Mesenchymal stem cell (in vitro differentiated cells and primary cell): ENCODE data around the gene CNTNAP2.

Experiments
- DNase-seq: peaks from one replicate; pipeline ENCODE4 v3.0.0-alpha.2; 2013
- H2AFZ ChIP-seq: one replicate; pipeline ENCODE4 v1.6.1; 2013; ENCODE audit warnings: low read depth, mild to moderate bottlenecking, control low read depth, inconsistent platforms, low read length, moderate library complexity
- H2AK5ac ChIP-seq: 2 replicates; pipeline ENCODE4 v1.6.1; 2013; ENCODE audit warnings: low read length, moderate library complexity, mild to moderate bottlenecking, inconsistent platforms; ENCODE audit not compliant: severe bottlenecking
- H2BK120ac ChIP-seq: one replicate; pipeline ENCODE4 v1.6.1; 2013; ENCODE audit warnings: low read depth, mild to moderate bottlenecking, inconsistent platforms, low read length, moderate library complexity
- H2BK12ac ChIP-seq, 2 experiments: one replicate each; pipeline ENCODE4 v1.6.1; 2013; ENCODE audit warnings: inconsistent platforms in 2 of 2, low read length in 2 of 2, mild to moderate bottlenecking in 2 of 2, moderate library complexity in 2 of 2, control low read depth in 1 of 2
- H2BK15ac ChIP-seq: one replicate; pipeline ENCODE4 v1.6.1; 2013; ENCODE audit warnings: mild to moderate bottlenecking, low read depth, inconsistent platforms; ENCODE audit not compliant: poor library complexity, severe bottlenecking
- H2BK5ac ChIP-seq: 2 replicates; pipeline ENCODE4 v1.6.1; 2013; ENCODE audit warnings: low read depth, mild to moderate bottlenecking, low read length, control low read depth, inconsistent platforms; ENCODE audit not compliant: poor library complexity, severe bottlenecking
- H3K14ac ChIP-seq, 2 experiments: one replicate each; pipeline ENCODE4 v1.6.1; 2013; ENCODE audit warnings: inconsistent platforms in 2 of 2, low read length in 2 of 2, control low read depth in 1 of 2, mild to moderate bottlenecking in 1 of 2, moderate library complexity in 1 of 2
- H3K18ac ChIP-seq, 2 experiments: one replicate each; pipeline ENCODE4 v1.6.1; 2013; ENCODE audit warnings: inconsistent platforms in 2 of 2, low read length in 2 of 2, control low read depth in 1 of 2, low read depth in 1 of 2, mild to moderate bottlenecking in 1 of 2
- H3K23ac ChIP-seq, 2 experiments: one replicate each; pipeline ENCODE4 v1.6.1; 2013; ENCODE audit warnings: inconsistent platforms in 2 of 2, low read length in 2 of 2, mild to moderate bottlenecking in 2 of 2, moderate library complexity in 2 of 2, control low read depth in 1 of 2
- H3K27ac ChIP-seq: 2 replicates; pipeline ENCODE4 v1.5.1; 2013; ENCODE audit warnings: mild to moderate bottlenecking, moderate library complexity, low read length, control low read depth, inconsistent platforms; ENCODE audit not compliant: poor library complexity, severe bottlenecking
- H3K27me3 ChIP-seq, 2 experiments: 2 replicates each; pipeline versions ENCODE4 v1.6.1 to v1.7.0; 2013; ENCODE audit warnings: low read length in 2 of 2, mild to moderate bottlenecking in 2 of 2, moderate library complexity in 2 of 2, control low read depth in 1 of 2, inconsistent platforms in 1 of 2; ENCODE audit not compliant: control insufficient read depth in 1 of 2, insufficient read depth in 1 of 2
- H3K36me3 ChIP-seq, 2 experiments: 2 replicates each; pipeline versions ENCODE4 v1.6.1 to v1.7.0; 2013; ENCODE audit warnings: low read length in 2 of 2, control low read depth in 1 of 2, inconsistent platforms in 1 of 2, low read depth in 1 of 2, mild to moderate bottlenecking in 1 of 2; ENCODE audit not compliant: insufficient read depth in 2 of 2, control insufficient read depth in 1 of 2
- H3K4ac ChIP-seq, 2 experiments: one replicate each; pipeline ENCODE4 v1.6.1; 2013; ENCODE audit warnings: inconsistent platforms in 2 of 2, low read length in 2 of 2, mild to moderate bottlenecking in 2 of 2, moderate library complexity in 2 of 2, control low read depth in 1 of 2, low read depth in 1 of 2
- H3K4me1 ChIP-seq: 2 replicates; pipeline ENCODE4 v1.6.1; 2013; ENCODE audit warnings: low read depth, low read length, control low read depth; ENCODE audit not compliant: control insufficient read depth, insufficient read depth
- H3K4me2 ChIP-seq: 2 replicates; pipeline ENCODE4 v1.6.1; 2013; ENCODE audit warnings: low read length, mild to moderate bottlenecking, inconsistent platforms; ENCODE audit not compliant: poor library complexity, severe bottlenecking
- H3K4me3 ChIP-seq, 2 experiments: 2 replicates each; pipeline versions ENCODE4 v1.5.1 to v1.7.0; 2013; ENCODE audit warnings: low read length in 2 of 2, mild to moderate bottlenecking in 2 of 2, control low read depth in 1 of 2, low read depth in 1 of 2; ENCODE audit not compliant: insufficient read depth in 1 of 2
- H3K79me1 ChIP-seq: replicated peaks from 2 replicates; pipeline ENCODE4 v1.6.1; 2013; ENCODE audit warnings: mild to moderate bottlenecking, control low read depth, low read length, inconsistent platforms; ENCODE audit not compliant: poor library complexity, severe bottlenecking
- H3K9ac ChIP-seq: 2 replicates; pipeline ENCODE4 v1.7.0; 2013; ENCODE audit warnings: mild to moderate bottlenecking, low read length, moderate library complexity
- H3K9me3 ChIP-seq: 2 replicates; pipeline ENCODE4 v1.7.0; 2013; ENCODE audit warnings: mild to moderate bottlenecking, low read length; ENCODE audit not compliant: control insufficient read depth
- H4K8ac ChIP-seq: one replicate; pipeline ENCODE4 v1.6.1; 2013; ENCODE audit warnings: inconsistent platforms, mild to moderate bottlenecking, low read length, moderate library complexity
- H4K91ac ChIP-seq: one replicate; pipeline ENCODE4 v1.6.1; 2013; ENCODE audit warnings: mild to moderate bottlenecking, low read length, inconsistent platforms
- WGBS: methylation state at CpG from one replicate; pipeline ENCODE4 v1.1.7; 2013; ENCODE audit warnings: mixed read lengths; 5-methylcytosine and 5-hydroxymethylcytosine counted together

CNTNAP2 gene

GRCh38 chr7:147570390-147570789, 1453.8 kb downstream of the CNTNAP2 start:
- Histone ChIP-seq H3K14ac (no peak overlapping the region), H3K18ac (no peak overlapping the region), H3K9ac (no peak overlapping the region), H3K27ac (no peak overlapping the region), H2BK5ac (no peak overlapping the region), H3K23ac (no peak overlapping the region), H2AK5ac (no peak overlapping the region), H3K4me2 (no peak overlapping the region), H3K4me1 (no peaks in the 10 kb centered on the region), H3K4ac (no peak overlapping the region), H2AFZ (no peak overlapping the region), H2BK12ac (no peak overlapping the region), H4K8ac (no peak overlapping the region), H2BK120ac (no peak overlapping the region), H3K27me3 (no peaks in the 10 kb centered on the region), H2BK15ac (no peak overlapping the region), H3K79me1 (no peaks in the 10 kb centered on the region), H3K4me3 (no peak overlapping the region), H4K91ac (no peak overlapping the region), H3K9me3 (no peaks in the 10 kb centered on the region), H3K36me3 (no peaks in the 10 kb centered on the region)
- 50% methylated on average over 1 of the region's 1 CpG for WGBS
- no peak for DNase-seq

- Histone ChIP-seq H3K9me3 (no peaks in the 10 kb centered on the region), H3K27ac (no peak overlapping the region), H2BK5ac (no peak overlapping the region), H3K4me2 (no peak overlapping the region), H2AFZ (no peak overlapping the region), H3K9ac (no peak overlapping the region), H3K18ac (no peak overlapping the region), H2BK15ac (no peak overlapping the region), H3K79me1 (no peaks in the 10 kb centered on the region), H3K23ac (no peak overlapping the region), H2AK5ac (no peak overlapping the region), H4K8ac (no peak overlapping the region), H3K36me3 (no peaks in the 10 kb centered on the region), H3K4ac (no peak overlapping the region), H4K91ac (no peak overlapping the region), H2BK12ac (no peak overlapping the region), H2BK120ac (no peak overlapping the region), H3K4me1 (no peaks in the 10 kb centered on the region), H3K14ac (no peak overlapping the region), H3K27me3 (no peaks in the 10 kb centered on the region), H3K4me3 (no peak overlapping the region)
- DNase-seq = no peak
- WGBS = 76% methylated on average over 8 of the region's 8 CpGs
These were observed 1455.0 kb downstream of the CNTNAP2 start for GRCh38 chr7:147571436-147572185.

- Histone ChIP-seq H2BK12ac (no peak overlapping the region), H3K4me2 (no peak overlapping the region), H3K9me3 (no peaks in the 10 kb centered on the region), H3K79me1 (no peaks in the 10 kb centered on the region), H3K14ac (no peak overlapping the region), H3K23ac (no peak overlapping the region), H3K9ac (no peak overlapping the region), H3K27ac (no peak overlapping the region), H3K4ac (no peak overlapping the region), H4K91ac (no peak overlapping the region), H3K4me1 (no peaks in the 10 kb centered on the region), H3K36me3 (no peaks in the 10 kb centered on the region), H2BK120ac (no peak overlapping the region), H3K4me3 (no peak overlapping the region), H2AFZ (no peak overlapping the region), H2BK15ac (no peak overlapping the region), H3K18ac (no peak overlapping the region), H3K27me3 (no peaks in the 10 kb centered on the region), H2AK5ac (no peak overlapping the region), H2BK5ac (no peak overlapping the region), H4K8ac (no peak overlapping the region)
- WGBS = no CpG with 5 or more reads among the region's 3 CpGs
- no peak for DNase-seq
These were observed 1461.6 kb downstream of the CNTNAP2 start for GRCh38 chr7:147578196-147578595.

DNA sequence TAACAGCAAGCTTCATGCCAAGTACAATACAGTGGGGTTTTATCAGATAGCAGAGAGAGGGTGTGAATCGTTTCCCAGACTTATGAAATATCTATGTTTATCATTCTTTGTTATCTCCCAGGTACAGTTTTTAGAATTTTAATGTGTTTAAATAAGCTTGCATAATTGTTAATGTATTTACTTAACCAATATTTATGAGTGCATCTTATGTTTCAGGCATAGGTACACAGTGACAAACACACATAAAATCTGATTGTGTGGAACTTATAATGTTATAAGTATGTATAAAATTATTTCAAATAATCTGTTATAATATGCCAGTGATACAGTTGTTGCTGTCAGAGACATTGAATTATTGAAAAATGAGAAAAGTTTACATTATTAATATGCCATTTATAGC, 1462.5 kb downstream of the CNTNAP2 start:
- H2BK12ac ChIP-seq = no peak overlapping the region
- no peak overlapping the region for H2BK15ac ChIP-seq
- no peaks in the 10 kb centered on the region for H3K79me1 ChIP-seq
- no peak overlapping the region for H3K14ac ChIP-seq
- H3K27ac ChIP-seq = no peak overlapping the region
- no peaks in the 10 kb centered on the region for H3K27me3 ChIP-seq
- no peak overlapping the region for H3K9ac ChIP-seq
- H3K36me3 ChIP-seq = no peaks in the 10 kb centered on the region
- no peak overlapping the region for H3K4me2 ChIP-seq
- H3K4ac ChIP-seq = no peak overlapping the region
- no peaks in the 10 kb centered on the region for H3K4me1 ChIP-seq
- H2AK5ac ChIP-seq = no peak overlapping the region
- H3K23ac ChIP-seq = no peak overlapping the region
- no peak overlapping the region for H3K18ac ChIP-seq
- no peak overlapping the region for H4K8ac ChIP-seq
- no peak overlapping the region for H2BK5ac ChIP-seq
- no peak overlapping the region for H3K4me3 ChIP-seq
- no peak overlapping the region for H2AFZ ChIP-seq
- no peak overlapping the region for H4K91ac ChIP-seq
- no peak overlapping the region for H2BK120ac ChIP-seq
- WGBS = no CpG with 5 or more reads among the region's 1 CpG
- DNase-seq = no peak
- no peaks in the 10 kb centered on the region for H3K9me3 ChIP-seq
